A549 (cell line): ENCODE measurements around the gene PKN1.

Experiments used
- BHLHE40 ChIP-seq: IDR thresholded peaks from 2 replicates; pipeline ENCODE4 v1.6.1; 2012; ENCODE audit warnings: low read depth, low read length, inconsistent platforms
- CEBPB ChIP-seq, 2 experiments: fragments of >200 bp in 1 of 2; sonication (Bioruptor Twin) in 1 of 2; formaldehyde crosslinking in 1 of 2; IDR thresholded peaks; 2 replicates each; pipeline ENCODE4 v1.6.1; 2012 to 2016
- CTCF ChIP-seq: fragments of >200 bp; sonication (Bioruptor Twin); formaldehyde crosslinking; IDR thresholded peaks from 3 replicates; pipeline ENCODE4 v1.5.1; 2016
- EP300 ChIP-seq, 2 experiments: fragments of >200 bp; sonication (Bioruptor Twin); formaldehyde crosslinking; IDR thresholded peaks; 2 replicates in 1 of 2; 3 replicates in 1 of 2; pipeline ENCODE4 v1.6.1; 2016 to 2017
- GATA3 ChIP-seq: IDR thresholded peaks from 2 replicates; pipeline ENCODE4 v1.6.1; 2012; ENCODE audit warnings: borderline replicate concordance
- JUNB ChIP-seq: fragments of >200 bp; sonication (Bioruptor Twin); formaldehyde crosslinking; IDR thresholded peaks from 2 replicates; pipeline ENCODE4 v1.6.1; 2016
- MAZ ChIP-seq: fragments of 150-350 bp; IDR thresholded peaks from 2 replicates; pipeline ENCODE4 v1.6.1; 2014; ENCODE audit warnings: antibody characterized with exemption, low read depth, low read length, borderline replicate concordance
- MYC ChIP-seq: IDR thresholded peaks from 2 replicates; pipeline ENCODE4 v1.6.1; 2012; ENCODE audit warnings: mild to moderate bottlenecking, inconsistent platforms, low read length, improper control_type of control experiment, borderline replicate concordance
- NFE2L2 ChIP-seq: fragments of 150-350 bp; conservative IDR thresholded peaks from 2 replicates; pipeline ENCODE4 v1.6.1; 2014; ENCODE audit warnings: low read length
- POLR2A ChIP-seq: IDR thresholded peaks from 2 replicates; pipeline ENCODE4 v1.6.1; 2012; ENCODE audit warnings: mild to moderate bottlenecking, low read length
- RAD21 ChIP-seq, 2 experiments: fragments of >200 bp in 1 of 2; sonication (Bioruptor Twin) in 1 of 2; formaldehyde crosslinking in 1 of 2; IDR thresholded peaks in 1 of 2; conservative IDR thresholded peaks in 1 of 2; 2 replicates in 1 of 2; 3 replicates in 1 of 2; pipeline ENCODE4 v1.6.1; 2012 to 2018; ENCODE audit warnings: inconsistent platforms in 1 of 2
- RNF2 ChIP-seq: fragments of 200-600 bp; sonication (generic); IDR thresholded peaks from 2 replicates; pipeline ENCODE4 v1.6.1; 2016; ENCODE audit warnings: low read depth, mild to moderate bottlenecking, antibody characterized with exemption, moderate library complexity, borderline replicate concordance
- USF2 ChIP-seq: fragments of 450-650 bp; IDR thresholded peaks from 2 replicates; pipeline ENCODE4 v1.6.1; 2014; ENCODE audit warnings: antibody characterized with exemption
- ZFP36 ChIP-seq: fragments of 450-650 bp; IDR thresholded peaks from 2 replicates; pipeline ENCODE4 v1.6.1; 2014; ENCODE audit warnings: borderline replicate concordance; ENCODE audit not compliant: partially characterized antibody

GRCh38 chr19:14430712-14431111 is 2.4 kb upstream of the PKN1 start:
- TF ChIP-seq CTCF (no peak), GATA3 (no peak), RAD21 (conservative IDR thresholded peaks at IDR 0.05 in 1 of 2, IDR thresholded peaks at IDR 0.05 in 1 of 2) (no peak), ZFP36 (no peak), USF2 (no peak), RNF2 (no peak), JUNB (no peak), CEBPB (IDR thresholded peaks at IDR 0.05) (no peak), POLR2A (no peak), BHLHE40 (no peak), NFE2L2 (no peak), MYC (no peak), MAZ (no peak), EP300 (IDR thresholded peaks at IDR 0.05) (no peak)
